ENCODE results near the gene JAGN1. TPM values are rescaled to one million over a fixed set of nuclear protein-coding genes. Genes with fewer than 3 reads are reported as not detected.
"Not testable (repeated sequence)": the region's sequence is repeated elsewhere in the genome, so short reads cannot be mapped to it uniquely, and the experiment has no call there.

JAGN1 gene
- 10 to 100 TPM; 20.6 to 25.8 TPM for polyA plus RNA-seq

- Histone ChIP-seq H3K27me3 (ENCODE audit: control insufficient read depth in 1 of 2, insufficient read depth in 2 of 2, low read length in 2 of 2) (no peaks in the 10 kb centered on the region), H3K36me3 (ENCODE audit: control insufficient read depth in 2 of 2, insufficient read depth in 2 of 2, low read length in 1 of 2) (peaks cover 5 to 7% of the 10 kb centered on the region in 2 donors), H3K27ac (ENCODE audit: low read depth in 2 of 2, low read length in 1 of 2) (peak within 1 kb of the TSS; percentile 90 to 94), H3K4me3 (ENCODE audit: low read depth in 1 of 2, low read length in 2 of 2) (peak within 1 kb of the TSS; percentile 75 to 90), H3K9me3 (ENCODE audit: control insufficient read depth in 2 of 2, insufficient read depth in 1 of 2, low read depth in 1 of 2, low read length in 1 of 2) (no peaks in the 10 kb centered on the region), H3K4me1 (ENCODE audit: control insufficient read depth in 2 of 2, insufficient read depth in 2 of 2, low read length in 1 of 2) (peaks cover 3 to 5% of the 10 kb centered on the region in 2 donors)
- WGBS, 2 donors: 0 to 1% methylated on average over 54 to 62 of the region's 62 CpGs
Measured at GRCh38 chr3:9890249-9891071, at the start of gene JAGN1. TSS of gene JAGN1 (plus strand) at chr3:9890610. CDS start at chr3:9890723, 113 bp downstream.

- Histone ChIP-seq H3K27ac (ENCODE audit: low read depth in 2 of 2, low read length in 1 of 2) (no peak overlapping the region), H3K36me3 (ENCODE audit: control insufficient read depth in 2 of 2, insufficient read depth in 2 of 2, low read length in 1 of 2) (peaks cover 0 to 16% of the 10 kb centered on the region in 2 donors), H3K4me1 (ENCODE audit: control insufficient read depth in 2 of 2, insufficient read depth in 2 of 2, low read length in 1 of 2) (peaks cover 0 to 5% of the 10 kb centered on the region in 2 donors), H3K4me3 (ENCODE audit: low read depth in 1 of 2, low read length in 2 of 2) (no peak overlapping the region), H3K9me3 (ENCODE audit: control insufficient read depth in 2 of 2, insufficient read depth in 1 of 2, low read depth in 1 of 2, low read length in 1 of 2) (no peaks in the 10 kb centered on the region), H3K27me3 (ENCODE audit: control insufficient read depth in 1 of 2, insufficient read depth in 2 of 2, low read length in 2 of 2) (no peaks in the 10 kb centered on the region)
- WGBS, 2 donors: 82 to 84% methylated on average over 8 of the region's 8 CpGs
Measured at GRCh38 chr3:9841015-9841414, 49.4 kb upstream of the JAGN1 start.

- no peaks in the 10 kb centered on the region for H3K27me3 ChIP-seq (ENCODE audit: control insufficient read depth in 1 of 2, insufficient read depth in 2 of 2, low read length in 2 of 2)
- peaks cover 0 to 5% of the 10 kb centered on the region in 2 donors for H3K4me1 ChIP-seq (ENCODE audit: control insufficient read depth in 2 of 2, insufficient read depth in 2 of 2, low read length in 1 of 2)
- peak within 1 kb of the TSS; percentile 58 to 86 for H3K4me3 ChIP-seq (ENCODE audit: low read depth in 1 of 2, low read length in 2 of 2)
- WGBS, 2 donors: 0 to 1% methylated on average over 42 of the region's 42 CpGs
- H3K27ac ChIP-seq (ENCODE audit: low read depth in 2 of 2, low read length in 1 of 2): peak within 1 kb of the TSS; percentile 83 to 91
- no peaks in the 10 kb centered on the region for H3K9me3 ChIP-seq (ENCODE audit: control insufficient read depth in 2 of 2, insufficient read depth in 1 of 2, low read depth in 1 of 2, low read length in 1 of 2)
- peaks cover 0 to 7% of the 10 kb centered on the region in 2 donors for H3K36me3 ChIP-seq (ENCODE audit: control insufficient read depth in 2 of 2, insufficient read depth in 2 of 2, low read length in 1 of 2)
Measured at GRCh38 chr3:9843715-9844438, 46.5 kb upstream of the JAGN1 start, which contains the start of gene RPUSD3. TSS of gene RPUSD3 (minus strand) at chr3:9844008. CDS start at chr3:9843990, 18 bp downstream.

- Histone ChIP-seq H3K27me3 (ENCODE audit: control insufficient read depth in 1 of 2, insufficient read depth in 2 of 2, low read length in 2 of 2) (no peaks in the 10 kb centered on the region), H3K4me1 (ENCODE audit: control insufficient read depth in 2 of 2, insufficient read depth in 2 of 2, low read length in 1 of 2) (peaks cover 0 to 5% of the 10 kb centered on the region in 2 donors), H3K9me3 (ENCODE audit: control insufficient read depth in 2 of 2, insufficient read depth in 1 of 2, low read depth in 1 of 2, low read length in 1 of 2) (no peaks in the 10 kb centered on the region), H3K36me3 (ENCODE audit: control insufficient read depth in 2 of 2, insufficient read depth in 2 of 2, low read length in 1 of 2) (no peaks in the 10 kb centered on the region), H3K4me3 (ENCODE audit: low read depth in 1 of 2, low read length in 2 of 2) (no peak overlapping the region), H3K27ac (ENCODE audit: low read depth in 2 of 2, low read length in 1 of 2) (no peak overlapping the region)
- 76 to 84% methylated on average over 6 of the region's 6 CpGs for WGBS, 2 donors
Measured at GRCh38 chr3:9846231-9846630, 44.2 kb upstream of the JAGN1 start.

GRCh38 chr3:9846931-9847488 is 43.4 kb upstream of the JAGN1 start:
- H3K4me3 ChIP-seq (ENCODE audit: low read depth in 1 of 2, low read length in 2 of 2): no peak overlapping the region
- H3K36me3 ChIP-seq (ENCODE audit: control insufficient read depth in 2 of 2, insufficient read depth in 2 of 2, low read length in 1 of 2): no peaks in the 10 kb centered on the region
- H3K9me3 ChIP-seq (ENCODE audit: control insufficient read depth in 2 of 2, insufficient read depth in 1 of 2, low read depth in 1 of 2, low read length in 1 of 2): no peaks in the 10 kb centered on the region
- H3K27me3 ChIP-seq (ENCODE audit: control insufficient read depth in 1 of 2, insufficient read depth in 2 of 2, low read length in 2 of 2): no peaks in the 10 kb centered on the region
- 94 to 95% methylated on average over 6 of the region's 6 CpGs for WGBS, 2 donors
- peaks cover 0 to 5% of the 10 kb centered on the region in 2 donors for H3K4me1 ChIP-seq (ENCODE audit: control insufficient read depth in 2 of 2, insufficient read depth in 2 of 2, low read length in 1 of 2)
- H3K27ac ChIP-seq (ENCODE audit: low read depth in 2 of 2, low read length in 1 of 2): no peak overlapping the region

GRCh38 chr3:9847870-9848269 is 42.5 kb upstream of the JAGN1 start:
- H3K27me3 ChIP-seq (ENCODE audit: control insufficient read depth in 1 of 2, insufficient read depth in 2 of 2, low read length in 2 of 2); H3K36me3 ChIP-seq (ENCODE audit: control insufficient read depth in 2 of 2, insufficient read depth in 2 of 2, low read length in 1 of 2); H3K27ac ChIP-seq (ENCODE audit: low read depth in 2 of 2, low read length in 1 of 2); H3K4me1 ChIP-seq (ENCODE audit: control insufficient read depth in 2 of 2, insufficient read depth in 2 of 2, low read length in 1 of 2); H3K9me3 ChIP-seq (ENCODE audit: control insufficient read depth in 2 of 2, insufficient read depth in 1 of 2, low read depth in 1 of 2, low read length in 1 of 2); H3K4me3 ChIP-seq (ENCODE audit: low read depth in 1 of 2, low read length in 2 of 2): not testable (repeated sequence)
- WGBS, 2 donors: 45 to 46% methylated on average over 7 to 8 of the region's 9 CpGs

GRCh38 chr3:9848860-9849259 is 41.5 kb upstream of the JAGN1 start:
- not testable (repeated sequence) for H3K4me3 ChIP-seq (ENCODE audit: low read depth in 1 of 2, low read length in 2 of 2); H3K27me3 ChIP-seq (ENCODE audit: control insufficient read depth in 1 of 2, insufficient read depth in 2 of 2, low read length in 2 of 2); H3K4me1 ChIP-seq (ENCODE audit: control insufficient read depth in 2 of 2, insufficient read depth in 2 of 2, low read length in 1 of 2); H3K27ac ChIP-seq (ENCODE audit: low read depth in 2 of 2, low read length in 1 of 2); H3K36me3 ChIP-seq (ENCODE audit: control insufficient read depth in 2 of 2, insufficient read depth in 2 of 2, low read length in 1 of 2); H3K9me3 ChIP-seq (ENCODE audit: control insufficient read depth in 2 of 2, insufficient read depth in 1 of 2, low read depth in 1 of 2, low read length in 1 of 2)
- 31 to 39% methylated on average over 4 of the region's 4 CpGs for WGBS, 2 donors

- H3K4me3 ChIP-seq (ENCODE audit: low read depth in 1 of 2, low read length in 2 of 2); H3K4me1 ChIP-seq (ENCODE audit: control insufficient read depth in 2 of 2, insufficient read depth in 2 of 2, low read length in 1 of 2); H3K27me3 ChIP-seq (ENCODE audit: control insufficient read depth in 1 of 2, insufficient read depth in 2 of 2, low read length in 2 of 2); H3K36me3 ChIP-seq (ENCODE audit: control insufficient read depth in 2 of 2, insufficient read depth in 2 of 2, low read length in 1 of 2); H3K27ac ChIP-seq (ENCODE audit: low read depth in 2 of 2, low read length in 1 of 2); H3K9me3 ChIP-seq (ENCODE audit: control insufficient read depth in 2 of 2, insufficient read depth in 1 of 2, low read depth in 1 of 2, low read length in 1 of 2): not testable (repeated sequence)
- WGBS, 2 donors: 78 to 81% methylated on average over 6 of the region's 6 CpGs
Measured at GRCh38 chr3:9851383-9851782, 39.0 kb upstream of the JAGN1 start.

- 44% methylated on average over 6 of the region's 6 CpGs for WGBS, 2 donors
- not testable (repeated sequence) for H3K4me1 ChIP-seq (ENCODE audit: control insufficient read depth in 2 of 2, insufficient read depth in 2 of 2, low read length in 1 of 2); H3K4me3 ChIP-seq (ENCODE audit: low read depth in 1 of 2, low read length in 2 of 2); H3K9me3 ChIP-seq (ENCODE audit: control insufficient read depth in 2 of 2, insufficient read depth in 1 of 2, low read depth in 1 of 2, low read length in 1 of 2); H3K27me3 ChIP-seq (ENCODE audit: control insufficient read depth in 1 of 2, insufficient read depth in 2 of 2, low read length in 2 of 2); H3K36me3 ChIP-seq (ENCODE audit: control insufficient read depth in 2 of 2, insufficient read depth in 2 of 2, low read length in 1 of 2); H3K27ac ChIP-seq (ENCODE audit: low read depth in 2 of 2, low read length in 1 of 2)
Measured at GRCh38 chr3:9851926-9852325, 38.5 kb upstream of the JAGN1 start.
